GM23248 (cell line): Measurements from ENCODE around the gene C22orf15. TPM values are rescaled to one million over a fixed set of nuclear protein-coding genes. Genes with fewer than 3 reads are reported as not detected.

ENCODE experiments used
- DNase-seq: peaks from one replicate; pipeline ENCODE4 v3.0.0-alpha.2; 2015
- H2AFZ ChIP-seq: fragments of 200-600 bp; sonication (generic); 2 replicates; pipeline ENCODE4 v1.6.1; 2016; ENCODE audit warnings: antibody characterized with exemption
- H3F3A ChIP-seq: fragments of 200-600 bp; sonication (generic); 2 replicates; pipeline ENCODE4 v1.6.1; 2016; ENCODE audit warnings: mild to moderate bottlenecking, antibody characterized with exemption, mixed run types; ENCODE audit not compliant: insufficient read depth
- H3K27ac ChIP-seq: fragments of 200-600 bp; sonication (generic); 2 replicates; pipeline ENCODE4 v1.5.1; 2016; ENCODE audit warnings: mild to moderate bottlenecking
- H3K27me3 ChIP-seq: fragments of 200-600 bp; sonication (generic); replicated peaks from 2 replicates; pipeline ENCODE4 v1.6.1; 2016; ENCODE audit warnings: mild to moderate bottlenecking; ENCODE audit not compliant: insufficient read depth
- H3K36me3 ChIP-seq: fragments of 200-600 bp; sonication (generic); 2 replicates; pipeline ENCODE4 v1.6.1; 2016; ENCODE audit warnings: low read depth, mild to moderate bottlenecking
- H3K4me1 ChIP-seq: fragments of 200-600 bp; sonication (generic); 2 replicates; pipeline ENCODE4 v1.6.1; 2016; ENCODE audit warnings: mild to moderate bottlenecking; ENCODE audit not compliant: insufficient read depth
- H3K4me2 ChIP-seq: fragments of 200-600 bp; sonication (generic); one replicate; pipeline ENCODE4 v1.6.1; 2016; ENCODE audit warnings: mild to moderate bottlenecking; ENCODE audit not compliant: unreplicated experiment
- H3K4me3 ChIP-seq: fragments of 200-600 bp; sonication (generic); 2 replicates; pipeline ENCODE4 v1.5.1; 2016; ENCODE audit warnings: mild to moderate bottlenecking
- H3K79me2 ChIP-seq: fragments of 200-600 bp; sonication (generic); 2 replicates; pipeline ENCODE4 v1.6.1; 2016; ENCODE audit warnings: mild to moderate bottlenecking; ENCODE audit not compliant: insufficient read depth
- H3K9ac ChIP-seq: fragments of 200-600 bp; sonication (generic); 2 replicates; pipeline ENCODE4 v1.6.1; 2016; ENCODE audit warnings: mild to moderate bottlenecking
- H3K9me2 ChIP-seq: fragments of 200-600 bp; sonication (generic); 2 replicates; pipeline ENCODE4 v1.6.1; 2016; ENCODE audit warnings: mixed run types, mild to moderate bottlenecking, moderate library complexity; ENCODE audit not compliant: insufficient read depth
- H3K9me3 ChIP-seq: fragments of 200-600 bp; sonication (generic); one replicate; pipeline ENCODE4 v1.6.1; 2017; ENCODE audit warnings: low read depth
- H4K20me1 ChIP-seq: fragments of 200-600 bp; sonication (generic); 2 replicates; pipeline ENCODE4 v1.6.0; 2016; ENCODE audit not compliant: insufficient read depth
- EZH2 ChIP-seq: fragments of 200-600 bp; sonication (generic); IDR thresholded peaks from 2 replicates; pipeline ENCODE4 v1.6.1; 2018; ENCODE audit warnings: antibody characterized with exemption, mild to moderate bottlenecking; ENCODE audit not compliant: insufficient read depth, poor library complexity, severe bottlenecking
- EZH2phosphoT487 ChIP-seq: fragments of 200-600 bp; sonication (generic); IDR thresholded peaks from 2 replicates; pipeline ENCODE4 v1.6.1; 2018; ENCODE audit warnings: antibody characterized with exemption, moderate library complexity, mild to moderate bottlenecking, low read depth; ENCODE audit not compliant: insufficient read depth
- WGBS, 2 experiments: methylation state at CpG; one replicate each; pipeline ENCODE4 v1.1.6; 2015 to 2017; ENCODE audit warnings: low lambda C conversion rate in 2 of 2, low coverage in 1 of 2; ENCODE audit errors: missing lambda C conversion rate in 2 of 2; 5-methylcytosine and 5-hydroxymethylcytosine counted together
- in situ Hi-C: fragments of 300-500 bp; cut with MboI; formaldehyde crosslinking; loops from 2 replicates; pipeline ENCODE4 v1.15.0; 2020
- polyA plus RNA-seq: library from polyadenylated mRNA; unstranded; fragments of >200 nt; fragmentation: Nextera tagmentation; extraction: Ambion mirVana; gene quantifications from 2 replicates; pipeline ENCODE4 v1.2.1, GENCODE V29; 2016
- total RNA-seq: library from RNA; depleted of rRNA; stranded (reverse); fragments of >200 nt; shearing (Covaris generic); gene quantifications from 2 replicates; pipeline ENCODE4 v1.2.3, GENCODE V29; 2014

The C22orf15 gene
- total and polyA plus RNA-seq, 2 experiments from 2014 or later, result 0.41 TPM; not detected in 1

- Histone ChIP-seq H3F3A (0 out of 2 replicates have a peak, but pooled peaks cover 5% of the 10 kb centered on the region), H3K9me3 (no peaks in the 10 kb centered on the region), H3K27me3 (no peaks in the 10 kb centered on the region), H3K4me1 (0 out of 2 replicates have a peak, but pooled peaks cover 7% of the 10 kb centered on the region), H3K27ac (no peak overlapping the region), H3K9ac (peak overlapping the region; percentile 89), H3K36me3 (no peaks in the 10 kb centered on the region), H3K4me2 (peak overlapping the region; percentile 99), H3K79me2 (peaks cover 19% of the 10 kb centered on the region), H3K4me3 (peak overlapping the region; percentile 94), H3K9me2 (no peaks in the 10 kb centered on the region), H4K20me1 (no peaks in the 10 kb centered on the region), H2AFZ (peak overlapping the region; percentile 89)
- DNase-seq, result no peak
- TF ChIP-seq EZH2phosphoT487 (no peak), EZH2 (no peak)
- in situ Hi-C loops, result no loop called here
- WGBS, 2 experiments, result 11 to 26% methylated on average over 5 of the region's 5 CpGs
Measured at GRCh38 chr22:23750367-23750713, 12.4 kb upstream of the C22orf15 start.

- in situ Hi-C loops, result no loop called here
- H3F3A ChIP-seq, result 0 out of 2 replicates have a peak, but pooled peaks cover 6% of the 10 kb centered on the region
- H3K9me2 ChIP-seq, result no peaks in the 10 kb centered on the region
- H3K36me3 ChIP-seq, result no peaks in the 10 kb centered on the region
- WGBS, 2 experiments, result 1% methylated on average over 45 to 53 of the region's 78 CpGs
- 0 out of 2 replicates have a peak, but pooled peaks cover 7% of the 10 kb centered on the region for H3K4me1 ChIP-seq
- H3K4me2 ChIP-seq, result peak within 1 kb of the TSS; percentile 99
- H3K27me3 ChIP-seq, result no peaks in the 10 kb centered on the region
- no peaks in the 10 kb centered on the region for H4K20me1 ChIP-seq
- H3K9me3 ChIP-seq, result no peaks in the 10 kb centered on the region
- peaks cover 19% of the 10 kb centered on the region for H3K79me2 ChIP-seq
- peak within 1 kb of the TSS; percentile 48 for H3K27ac ChIP-seq
- peak within 1 kb of the TSS; percentile 89 for H3K9ac ChIP-seq
- TF ChIP-seq EZH2phosphoT487 (no peak), EZH2 (no peak)
- peak within 1 kb of the TSS; percentile 94 for H3K4me3 ChIP-seq
- DNase-seq, result peak; percentile 92
- peak within 1 kb of the TSS; percentile 89 for H2AFZ ChIP-seq
Measured at GRCh38 chr22:23750714-23751440, 11.9 kb upstream of the C22orf15 start, which contains the start of gene ZNF70. ZNF70 (minus strand) TSS chr22:23751112; CDS start chr22:23745140, 5,972 bp downstream.

GRCh38 chr22:23751441-23751996, 11.3 kb upstream of the C22orf15 start:
- WGBS, 2 experiments, result 15 to 22% methylated on average over 21 to 22 of the region's 22 CpGs
- Histone ChIP-seq H3K36me3 (no peaks in the 10 kb centered on the region), H3K9me3 (no peaks in the 10 kb centered on the region), H2AFZ (peak overlapping the region; percentile 89), H3K9me2 (no peaks in the 10 kb centered on the region), H3K4me2 (peak overlapping the region; percentile 67), H3F3A (0 out of 2 replicates have a peak, but pooled peaks cover 6% of the 10 kb centered on the region), H3K4me3 (peak overlapping the region; percentile 94), H4K20me1 (no peaks in the 10 kb centered on the region), H3K79me2 (peaks cover 19% of the 10 kb centered on the region), H3K4me1 (0 out of 2 replicates have a peak, but pooled peaks cover 7% of the 10 kb centered on the region), H3K27ac (peak overlapping the region; percentile 48), H3K27me3 (no peaks in the 10 kb centered on the region), H3K9ac (peak overlapping the region; percentile 89)
- in situ Hi-C loops, result no loop called here
- no peak for TF ChIP-seq EZH2
- no peak for TF ChIP-seq EZH2phosphoT487
- no peak for DNase-seq

- no peak for DNase-seq
- 0 out of 2 replicates have a peak, but pooled peaks cover 7% of the 10 kb centered on the region for H3K4me1 ChIP-seq
- in situ Hi-C loops, result no loop called here
- H3K27me3 ChIP-seq, result no peaks in the 10 kb centered on the region
- H3K27ac ChIP-seq, result no peak overlapping the region
- no peak overlapping the region for H3K4me3 ChIP-seq
- H3F3A ChIP-seq, result 0 out of 2 replicates have a peak, but pooled peaks cover 6% of the 10 kb centered on the region
- H3K36me3 ChIP-seq, result no peaks in the 10 kb centered on the region
- 79 to 86% methylated on average over 9 of the region's 9 CpGs for WGBS, 2 experiments
- no peaks in the 10 kb centered on the region for H3K9me3 ChIP-seq
- no peaks in the 10 kb centered on the region for H3K9me2 ChIP-seq
- no peak overlapping the region for H3K4me2 ChIP-seq
- H3K9ac ChIP-seq, result no peak overlapping the region
- no peak overlapping the region for H2AFZ ChIP-seq
- TF ChIP-seq EZH2 (no peak), EZH2phosphoT487 (no peak)
- no peaks in the 10 kb centered on the region for H4K20me1 ChIP-seq
- peaks cover 19% of the 10 kb centered on the region for H3K79me2 ChIP-seq
Measured at GRCh38 chr22:23752090-23752691, 10.6 kb upstream of the C22orf15 start.
